PC-9 (cell line): ENCODE data around the gene BRD9. TPM values are rescaled to one million over a fixed set of nuclear protein-coding genes. Genes with fewer than 3 reads are reported as not detected.

Experiments used
- BruUV-seq: library from RNA; stranded (reverse); fragments of 400-500 nt; replicated peaks from 2 replicates; lab custom pipeline; 2021; lab: Mats Ljungman, UMichigan
- CTCF ChIA-PET: fragments of 300-600 bp; sonication (Branson Sonifier 250); formaldehyde crosslinking; loops from one replicate; lab custom pipeline; 2022; ENCODE audit warnings: antibody characterized with exemption; lab: Charles Lee
- POLR2A ChIA-PET: fragments of 300-600 bp; sonication (Branson Sonifier 250); formaldehyde crosslinking; loops from one replicate; lab custom pipeline; 2022; ENCODE audit warnings: antibody characterized with exemption; ENCODE audit not compliant: unreplicated experiment; lab: Charles Lee
- DNase-seq, 2 experiments: peaks; one replicate each; pipeline versions ENCODE4 v3.0.0 to v3.0.0-alpha.2; 2015 to 2022; ENCODE audit warnings: mixed read lengths in 1 of 2
- H2AFZ ChIP-seq: fragments of 200-600 bp; sonication (generic); 2 replicates; pipeline ENCODE4 v1.8.1; 2017; ENCODE audit warnings: antibody characterized with exemption
- H3F3A ChIP-seq: fragments of 200-600 bp; sonication (generic); 2 replicates; pipeline ENCODE4 v1.8.1; 2017; ENCODE audit warnings: antibody characterized with exemption, mild to moderate bottlenecking, low read depth; ENCODE audit not compliant: insufficient read depth
- H3K27ac ChIP-seq: fragments of 200-600 bp; sonication (generic); 2 replicates; pipeline ENCODE4 v1.6.1; 2016; ENCODE audit warnings: mixed run types
- H3K27me3 ChIP-seq: fragments of 200-600 bp; sonication (generic); 2 replicates; pipeline ENCODE4 v1.6.1; 2016; ENCODE audit warnings: low read depth, mixed run types; ENCODE audit not compliant: insufficient read depth
- H3K36me3 ChIP-seq: fragments of 200-600 bp; sonication (generic); 2 replicates; pipeline ENCODE4 v1.6.1; 2016; ENCODE audit warnings: low read depth, mixed run types
- H3K4me1 ChIP-seq: fragments of 200-600 bp; sonication (generic); replicated peaks from 2 replicates; pipeline ENCODE4 v1.6.1; 2016; ENCODE audit warnings: mixed run types; ENCODE audit not compliant: insufficient read depth
- H3K4me2 ChIP-seq: fragments of 200-600 bp; sonication (generic); 2 replicates; pipeline ENCODE4 v1.6.1; 2017; ENCODE audit warnings: mixed run types
- H3K4me3 ChIP-seq: fragments of 200-600 bp; sonication (generic); 2 replicates; pipeline ENCODE4 v1.6.1; 2016; ENCODE audit warnings: mixed run types
- H3K79me2 ChIP-seq: fragments of 200-600 bp; sonication (generic); 2 replicates; pipeline ENCODE4 v1.6.1; 2017; ENCODE audit warnings: low read depth, mixed run types
- H3K9me2 ChIP-seq: fragments of 200-600 bp; sonication (generic); 2 replicates; pipeline ENCODE4 v1.8.1; 2017; ENCODE audit warnings: mild to moderate bottlenecking; ENCODE audit not compliant: insufficient read depth
- H3K9me3 ChIP-seq: fragments of 200-600 bp; sonication (generic); 2 replicates; pipeline ENCODE4 v1.8.1; 2016; ENCODE audit warnings: low read depth; ENCODE audit not compliant: insufficient read depth
- H4K20me1 ChIP-seq: fragments of 200-600 bp; sonication (generic); 2 replicates; pipeline ENCODE4 v1.8.1; 2017; ENCODE audit not compliant: insufficient read depth
- CTCF ChIP-seq: fragments of 200-600 bp; sonication (generic); conservative IDR thresholded peaks from 2 replicates; pipeline ENCODE4 v1.6.1; 2017; ENCODE audit warnings: mixed run types, antibody characterized with exemption, mild to moderate bottlenecking, moderate library complexity
- EZH2 ChIP-seq: fragments of 200-600 bp; sonication (generic); IDR thresholded peaks from 2 replicates; pipeline ENCODE4 v1.8.0; 2017; ENCODE audit warnings: antibody characterized with exemption, low read depth
- intact Hi-C: fragments of 100-400 bp; cut with micrococcal nuclease; formaldehyde crosslinking; loops from one replicate; pipeline ENCODE4 v1.10.0; 2022; ENCODE audit not compliant: unreplicated experiment
- total RNA-seq: library from RNA; stranded (reverse); gene quantifications from 2 replicates; pipeline ENCODE4 v1.2.3, GENCODE V29; 2021

BRD9 gene
- total RNA-seq, 1 experiment from 2014 or later = 102 TPM

GRCh38 chr5:912280-913091 is 19.9 kb upstream of the BRD9 start:
- H2AFZ ChIP-seq = peak overlapping the region; percentile 58
- H4K20me1 ChIP-seq = peaks cover 9% of the 10 kb centered on the region
- CTCF ChIA-PET = interaction anchor here (0.6 kb wide), 1 partner anchor 735 kb away, joined by 5 read pairs; no protein-coding TSS in a partner anchor
- H3K27ac ChIP-seq = peak overlapping the region; percentile 79
- H3K9me3 ChIP-seq = no peaks in the 10 kb centered on the region
- POLR2A ChIA-PET = interaction anchor here (0.6 to 0.7 kb wide), 2 partner anchors 327 to 400 kb away, joined by 3 to 4 read pairs; no protein-coding TSS in a partner anchor
- peaks cover 22% of the 10 kb centered on the region for H3F3A ChIP-seq
- no TSS peak for BruUV-seq
- H3K4me2 ChIP-seq = peak overlapping the region; percentile 57
- peak; percentile 95 to 99 for DNase-seq
- peaks cover 12% of the 10 kb centered on the region for H3K36me3 ChIP-seq
- H3K27me3 ChIP-seq = no peaks in the 10 kb centered on the region
- no peaks in the 10 kb centered on the region for H3K9me2 ChIP-seq
- intact Hi-C loops = loop anchor here (1.0 to 5.0 kb wide), 5 partner anchors 201 to 870 kb away; no protein-coding TSS in a partner anchor
- H3K4me1 ChIP-seq = peaks cover 14% of the 10 kb centered on the region
- H3K4me3 ChIP-seq = peak overlapping the region; percentile 30; the same call in 1 of the 2 replicates
- TF ChIP-seq CTCF (peak; percentile 70), EZH2 (no peak)
- H3K79me2 ChIP-seq = 0 out of 2 replicates have a peak, but pooled peaks cover 7% of the 10 kb centered on the region

- Histone ChIP-seq H3K4me2 (peak overlapping the region; percentile 57), H3K9me2 (no peaks in the 10 kb centered on the region), H3K36me3 (peaks cover 12% of the 10 kb centered on the region), H3K79me2 (0 out of 2 replicates have a peak, but pooled peaks cover 7% of the 10 kb centered on the region), H3K4me3 (peak overlapping the region; percentile 30; the same call in 1 of the 2 replicates), H3F3A (peaks cover 22% of the 10 kb centered on the region), H3K4me1 (peaks cover 14% of the 10 kb centered on the region), H2AFZ (no peak overlapping the region), H3K27ac (peak overlapping the region; percentile 79), H4K20me1 (peaks cover 9% of the 10 kb centered on the region), H3K27me3 (no peaks in the 10 kb centered on the region), H3K9me3 (no peaks in the 10 kb centered on the region)
- DNase-seq = no peak
- no peak for TF ChIP-seq CTCF
- TF ChIP-seq EZH2 = no peak
- CTCF ChIA-PET = interaction anchor here (0.6 kb wide), 1 partner anchor 736 kb away, joined by 5 read pairs; no protein-coding TSS in a partner anchor
- TSS peak; percentile 89 for BruUV-seq
- intact Hi-C loops = loop anchor here (5.0 kb wide), 1 partner anchor 454 kb away; no protein-coding TSS in a partner anchor
- POLR2A ChIA-PET = no interaction called here
These were observed 19.0 kb upstream of the BRD9 start for GRCh38 chr5:911601-912000.

- H3K9me2 ChIP-seq = no peaks in the 10 kb centered on the region
- H3K27me3 ChIP-seq = no peaks in the 10 kb centered on the region
- intact Hi-C loops = loop anchor here (5.0 kb wide), 1 partner anchor 453 kb away; no protein-coding TSS in a partner anchor
- H3K36me3 ChIP-seq = peaks cover 19% of the 10 kb centered on the region
- H2AFZ ChIP-seq = no peak overlapping the region
- H3K4me3 ChIP-seq = no peak overlapping the region
- peaks cover 14% of the 10 kb centered on the region for H3K4me1 ChIP-seq
- H3K79me2 ChIP-seq = 0 out of 2 replicates have a peak, but pooled peaks cover 7% of the 10 kb centered on the region
- POLR2A ChIA-PET = no interaction called here
- no peak overlapping the region for H3K4me2 ChIP-seq
- no peak for DNase-seq
- TF ChIP-seq EZH2 = no peak
- TF ChIP-seq CTCF = no peak
- H3K9me3 ChIP-seq = no peaks in the 10 kb centered on the region
- H4K20me1 ChIP-seq = peaks cover 12% of the 10 kb centered on the region
- H3K27ac ChIP-seq = no peak overlapping the region
- peaks cover 22% of the 10 kb centered on the region for H3F3A ChIP-seq
- BruUV-seq = no TSS peak
- CTCF ChIA-PET = no interaction called here
These were observed 18.2 kb upstream of the BRD9 start for GRCh38 chr5:910769-911160.
